Urinary bladder (tissue), 4 donors: Measurements from ENCODE around the gene ZSWIM3. TPM values are rescaled to one million over a fixed set of nuclear protein-coding genes. Genes with fewer than 3 reads are reported as not detected.
A peak's percentile ranks its signal among the peaks of the same experiment; 100 is the strongest.
"Not testable (repeated sequence)": the region's sequence is repeated elsewhere in the genome, so short reads cannot be mapped to it uniquely, and the experiment has no call there.

Source experiments
- DNase-seq: peaks from one replicate; pipeline ENCODE4 v3.0.0-alpha.2; 2015; ENCODE audit errors: extremely low spot score
- H3K27ac ChIP-seq: one replicate; pipeline ENCODE4 v1.5.1; 2013; ENCODE audit warnings: low read depth, mild to moderate bottlenecking, moderate library complexity
- H3K36me3 ChIP-seq: one replicate; pipeline ENCODE4 v1.6.1; 2013; ENCODE audit warnings: mild to moderate bottlenecking, moderate library complexity; ENCODE audit not compliant: insufficient read depth
- H3K4me1 ChIP-seq: one replicate; pipeline ENCODE4 v1.6.1; 2013; ENCODE audit warnings: mild to moderate bottlenecking, moderate library complexity; ENCODE audit not compliant: insufficient read depth
- H3K4me3 ChIP-seq: one replicate; pipeline ENCODE4 v1.5.1; 2013; ENCODE audit warnings: low read depth, low read length
- WGBS: extraction: QIAGEN DNeasy Blood & Tissue Kit; methylation state at CpG from one replicate; pipeline ENCODE4 v1.1.7; 2013; 5-methylcytosine and 5-hydroxymethylcytosine counted together
- polyA plus RNA-seq: library from polyadenylated mRNA; stranded (reverse); fragments of 200-250 nt; gene quantifications from one replicate; pipeline ENCODE4 v1.2.3, GENCODE V29; 2013
- total RNA-seq: library from RNA; depleted of rRNA; stranded (reverse); fragments of >200 nt; gene quantifications from one replicate; pipeline ENCODE4 v1.2.3, GENCODE V29; 2014
- donor health status: healthy with polysubstance abuse.
- donor health status: healthy.

ZSWIM3 gene
- total and polyA plus RNA-seq, 2 donors: 2.7 to 5.6 TPM

DNA sequence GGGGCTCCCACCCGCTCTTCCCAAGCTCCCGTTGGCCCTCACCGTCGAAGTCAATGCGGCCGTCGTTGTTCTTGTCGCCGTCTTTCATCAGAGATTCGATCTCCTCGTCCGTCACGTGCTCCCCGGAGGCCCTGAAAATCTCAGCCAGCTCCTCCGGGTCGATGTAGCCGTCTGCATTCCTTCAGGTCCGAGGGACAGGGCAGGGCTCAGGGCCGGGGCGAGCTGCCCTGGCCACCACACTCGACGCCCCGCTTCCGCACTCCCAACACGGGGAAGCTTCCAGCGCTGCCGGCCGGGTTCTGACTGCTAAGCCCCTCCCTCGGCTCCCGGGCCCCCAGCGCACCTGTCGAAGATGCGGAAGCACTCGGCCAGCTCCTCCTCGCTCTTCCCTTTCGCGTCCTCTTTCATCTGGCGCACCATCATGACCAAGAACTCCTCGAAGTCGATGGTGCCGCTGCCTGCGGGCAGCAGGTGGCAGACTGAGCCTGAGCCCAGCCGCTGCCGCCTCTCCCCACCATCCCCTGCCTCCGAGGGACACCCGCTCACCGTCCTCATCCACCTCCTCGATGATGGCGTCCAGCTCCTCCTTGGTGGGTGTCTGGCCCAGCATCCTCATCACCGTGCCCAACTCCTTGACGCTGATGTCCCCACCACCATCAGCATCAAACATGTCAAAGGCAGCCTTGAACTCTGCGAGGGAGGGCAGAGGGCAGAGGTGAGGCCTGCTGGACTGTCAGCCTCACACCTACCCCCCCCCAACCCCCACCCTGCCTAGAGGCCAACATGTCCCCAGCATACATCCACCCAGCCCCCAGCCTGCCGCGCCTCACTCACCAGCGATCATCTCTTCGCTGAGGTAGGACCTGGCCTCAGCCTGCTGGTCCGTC lies 33.2 kb upstream of the ZSWIM3 start:
- H3K4me3 ChIP-seq: no peak overlapping the region
- H3K27ac ChIP-seq: no peak overlapping the region
- H3K36me3 ChIP-seq: no peaks in the 10 kb centered on the region
- WGBS: 18% methylated on average over 57 of the region's 57 CpGs
- H3K4me1 ChIP-seq: no peaks in the 10 kb centered on the region
- no peak for DNase-seq

DNA sequence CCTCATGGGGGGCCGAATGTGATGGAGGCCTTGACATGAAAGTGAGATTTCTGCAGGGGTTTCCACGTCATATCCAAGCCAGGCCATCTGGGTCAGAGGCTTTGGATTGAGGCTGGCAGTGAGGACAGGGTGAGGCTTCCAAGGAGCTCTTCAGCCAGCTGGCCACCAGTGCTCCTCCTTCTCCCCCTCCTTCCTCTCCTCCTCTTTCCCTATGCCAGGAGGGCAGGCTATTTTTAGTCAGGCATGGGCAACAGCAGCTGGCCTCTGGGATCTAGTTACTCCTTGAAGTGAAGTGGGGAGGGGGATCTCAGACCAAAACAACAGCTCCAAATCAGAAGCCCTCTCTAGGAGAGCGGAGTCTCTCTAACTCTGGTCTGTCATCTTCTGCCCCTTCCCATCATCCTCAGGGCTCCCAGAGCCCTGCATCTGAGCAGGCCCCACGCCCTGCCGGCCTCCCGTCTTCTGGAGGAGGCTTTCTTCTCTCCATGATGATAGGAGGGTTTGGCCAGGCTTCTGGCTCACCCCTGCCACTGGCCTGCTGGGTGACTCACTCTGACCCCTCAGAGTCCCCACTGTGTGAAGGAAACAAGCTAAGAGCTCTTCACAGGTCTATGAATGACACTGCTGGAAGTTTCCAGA lies 30.9 kb upstream of the ZSWIM3 start:
- no peak for DNase-seq
- Histone ChIP-seq H3K4me3 (no peak overlapping the region), H3K27ac (no peak overlapping the region), H3K36me3 (no peaks in the 10 kb centered on the region), H3K4me1 (no peaks in the 10 kb centered on the region)
- WGBS: 60% methylated on average over 6 of the region's 6 CpGs

DNA sequence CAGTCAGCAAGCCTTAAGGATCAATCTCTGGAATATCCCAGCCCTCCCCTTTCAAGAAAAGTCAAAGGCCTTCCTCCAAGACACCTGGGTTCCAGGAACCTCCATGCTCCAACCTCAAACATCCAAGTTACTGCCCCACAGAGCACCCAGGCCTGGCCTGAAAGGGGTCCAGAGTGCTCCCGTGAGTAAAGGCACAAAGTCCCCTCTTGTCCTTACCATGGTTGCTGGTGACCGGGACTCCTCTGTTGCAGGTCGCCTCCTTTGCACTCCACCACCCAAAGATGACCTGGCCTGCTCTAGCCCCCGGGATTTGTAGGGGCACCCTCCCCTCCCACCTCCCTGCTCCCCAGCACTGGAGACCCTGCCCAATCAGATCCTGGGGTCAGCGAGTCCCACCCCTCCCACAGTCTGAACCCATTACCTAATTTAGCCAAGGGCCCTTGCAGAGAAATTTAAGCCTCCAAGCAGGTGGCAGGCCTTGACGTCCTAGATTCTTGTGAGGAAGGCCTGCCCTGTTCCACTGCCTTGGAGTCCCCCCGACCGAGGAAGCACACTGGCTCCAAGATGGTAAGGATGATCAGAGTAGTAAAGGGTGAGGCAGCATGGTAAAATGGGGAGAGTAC lies 30.3 kb upstream of the ZSWIM3 start, which contains the start of gene TNNC2:
TNNC2 (minus strand) TSS at position 283 of the 623 bp plus-strand sequence; CDS start at position 219, 64 bp downstream.
- Histone ChIP-seq H3K36me3 (no peaks in the 10 kb centered on the region), H3K4me3 (no peak within 1 kb of the TSS), H3K27ac (no peak within 1 kb of the TSS), H3K4me1 (no peaks in the 10 kb centered on the region)
- 85% methylated on average over 8 of the region's 8 CpGs for WGBS
- DNase-seq: no peak

DNA sequence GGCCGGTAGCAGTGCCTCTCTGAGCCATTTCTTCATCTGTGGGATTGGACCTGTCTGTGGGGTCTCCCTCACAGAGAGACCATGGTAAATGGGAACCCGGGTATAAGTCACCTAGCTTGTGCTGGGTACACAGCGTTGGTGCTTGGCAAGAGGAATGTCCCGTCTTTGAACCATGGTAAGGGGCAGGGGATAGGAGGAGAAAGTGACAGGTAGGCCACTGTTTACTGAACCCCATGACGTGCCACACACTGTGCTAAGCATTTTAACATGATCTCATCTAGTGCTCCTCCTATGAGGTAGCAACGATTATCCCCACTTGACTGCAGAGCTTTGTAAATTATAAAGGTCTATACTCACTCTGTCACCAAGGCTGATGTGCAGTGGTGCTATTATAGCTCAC lies 29.7 kb upstream of the ZSWIM3 start:
- no peak overlapping the region for H3K27ac ChIP-seq
- no peaks in the 10 kb centered on the region for H3K4me1 ChIP-seq
- DNase-seq: no peak
- H3K36me3 ChIP-seq: no peaks in the 10 kb centered on the region
- WGBS: 76% methylated on average over 6 of the region's 6 CpGs
- H3K4me3 ChIP-seq: no peak overlapping the region

DNA sequence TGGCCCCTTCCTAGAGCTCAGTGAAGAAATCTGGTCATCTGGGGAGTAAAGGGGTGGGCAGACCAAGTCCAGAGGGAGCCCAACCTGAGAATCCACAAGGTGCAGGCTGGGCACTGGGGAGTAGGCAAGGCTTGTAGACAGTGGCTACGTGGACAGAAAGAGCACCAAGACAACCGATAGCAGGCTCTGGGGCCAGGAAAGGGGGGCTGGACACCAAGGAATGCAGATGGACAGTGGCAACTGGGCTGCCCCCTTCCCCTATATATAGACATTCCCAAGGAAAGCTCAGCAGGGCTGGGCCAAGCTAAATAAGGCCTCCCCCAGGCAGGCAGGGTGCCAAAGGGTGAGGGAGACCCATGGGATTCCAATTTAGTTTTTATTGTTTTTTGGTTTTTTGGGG lies 28.8 kb upstream of the ZSWIM3 start:
- no peak for DNase-seq
- H3K4me1 ChIP-seq: no peaks in the 10 kb centered on the region
- no peaks in the 10 kb centered on the region for H3K36me3 ChIP-seq
- 20% methylated on average over 2 of the region's 2 CpGs for WGBS
- H3K27ac ChIP-seq: no peak overlapping the region
- H3K4me3 ChIP-seq: no peak overlapping the region

DNA sequence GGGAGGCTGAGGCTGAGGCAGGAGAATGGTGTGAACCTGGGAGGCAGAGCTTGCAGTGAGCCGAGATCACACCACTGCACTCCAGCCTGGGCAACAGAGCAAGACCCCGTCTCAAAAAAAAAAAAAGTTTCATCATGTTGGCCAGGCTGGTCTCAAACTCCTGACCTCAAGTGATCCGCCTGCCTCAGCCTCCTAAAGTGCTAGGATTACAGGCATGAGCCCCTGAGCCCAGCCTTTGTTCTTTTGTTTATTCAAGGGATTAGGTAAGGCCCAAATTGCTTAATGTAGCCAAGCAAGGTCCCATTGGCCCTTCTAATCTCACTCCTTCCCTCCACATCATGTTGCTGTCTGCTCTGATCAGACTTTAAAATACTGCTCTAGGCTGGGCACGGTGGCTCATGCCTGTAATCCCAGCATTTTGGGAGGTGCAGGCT lies 27.7 kb upstream of the ZSWIM3 start:
- H3K36me3 ChIP-seq, H3K4me1 ChIP-seq, H3K4me3 ChIP-seq, DNase-seq, H3K27ac ChIP-seq: not testable (repeated sequence)
- 93% methylated on average over 4 of the region's 4 CpGs for WGBS

DNA sequence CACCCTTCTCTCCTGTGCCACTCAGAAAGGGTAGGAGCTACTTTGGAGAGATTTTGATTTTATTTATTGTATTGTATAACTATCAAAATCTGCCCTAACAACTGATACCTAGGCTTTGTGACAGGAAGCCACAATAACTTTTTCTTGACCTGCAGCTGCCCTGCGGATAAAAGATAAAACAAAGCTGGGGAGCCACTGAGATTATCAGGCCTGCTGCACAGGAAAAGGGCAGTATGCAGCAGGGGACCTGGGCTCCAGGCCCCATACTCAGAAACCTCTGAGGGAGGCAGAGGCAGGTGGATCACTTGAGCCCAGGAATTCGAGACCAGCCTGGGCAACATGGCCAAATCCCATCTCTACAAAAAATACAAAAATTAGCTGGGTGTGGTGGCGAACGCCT lies 24.8 kb upstream of the ZSWIM3 start:
- no peaks in the 10 kb centered on the region for H3K4me1 ChIP-seq
- 81% methylated on average over 4 of the region's 4 CpGs for WGBS
- no peaks in the 10 kb centered on the region for H3K36me3 ChIP-seq
- DNase-seq: no peak
- no peak overlapping the region for H3K4me3 ChIP-seq
- H3K27ac ChIP-seq: peak overlapping the region; percentile 79

DNA sequence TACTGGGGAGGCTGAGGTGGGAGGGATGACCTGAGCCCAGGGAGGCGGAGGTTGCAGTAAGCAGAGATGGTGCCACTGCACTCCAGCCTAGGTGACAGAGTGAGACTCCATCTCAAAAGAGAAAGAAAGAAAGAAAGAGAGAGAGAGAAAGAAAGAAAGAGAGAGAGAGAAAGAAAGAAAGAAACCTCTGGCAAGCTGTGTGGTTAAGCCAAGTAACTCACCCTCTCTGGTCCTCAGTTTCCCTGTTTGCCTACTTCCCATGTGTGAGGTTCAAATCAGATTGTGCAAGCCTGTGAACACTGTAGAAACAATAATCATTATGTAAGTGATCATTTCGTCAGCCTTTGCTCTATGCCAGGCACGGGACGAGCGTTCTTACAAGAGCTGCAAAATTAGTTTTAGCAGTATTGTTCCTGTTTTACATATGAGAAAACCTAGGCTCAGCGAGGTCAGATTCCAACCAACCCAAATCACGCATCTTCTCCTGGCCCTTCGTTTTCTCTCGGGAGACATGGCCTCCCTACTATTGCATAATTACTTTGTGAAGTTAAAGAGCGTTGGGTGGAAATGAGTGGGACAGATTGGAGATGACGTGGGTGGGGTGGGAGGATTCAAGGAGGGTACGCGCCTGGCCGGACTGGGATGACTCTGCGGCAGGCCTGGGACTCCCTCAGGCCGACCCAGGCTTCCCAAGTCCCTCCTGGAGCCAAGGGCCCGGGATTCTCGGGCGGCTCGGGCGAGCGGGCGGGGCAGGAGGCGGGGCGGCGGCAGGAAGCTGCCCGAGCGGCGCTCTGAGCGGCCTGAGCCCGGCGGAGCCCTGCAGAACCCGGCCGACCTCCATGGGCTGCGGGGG lies 24.2 kb upstream of the ZSWIM3 start, which contains the start of gene SNX21:
SNX21 (plus strand) TSS at position 770 of the 853 bp plus-strand sequence. CDS start 121 bp downstream, outside the sequence.
- H3K4me3 ChIP-seq: peak within 1 kb of the TSS; percentile 55
- WGBS: 4% methylated on average over 35 of the region's 35 CpGs
- peak; percentile 43 for DNase-seq
- no peaks in the 10 kb centered on the region for H3K4me1 ChIP-seq
- peak within 1 kb of the TSS; percentile 79 for H3K27ac ChIP-seq
- no peaks in the 10 kb centered on the region for H3K36me3 ChIP-seq

DNA sequence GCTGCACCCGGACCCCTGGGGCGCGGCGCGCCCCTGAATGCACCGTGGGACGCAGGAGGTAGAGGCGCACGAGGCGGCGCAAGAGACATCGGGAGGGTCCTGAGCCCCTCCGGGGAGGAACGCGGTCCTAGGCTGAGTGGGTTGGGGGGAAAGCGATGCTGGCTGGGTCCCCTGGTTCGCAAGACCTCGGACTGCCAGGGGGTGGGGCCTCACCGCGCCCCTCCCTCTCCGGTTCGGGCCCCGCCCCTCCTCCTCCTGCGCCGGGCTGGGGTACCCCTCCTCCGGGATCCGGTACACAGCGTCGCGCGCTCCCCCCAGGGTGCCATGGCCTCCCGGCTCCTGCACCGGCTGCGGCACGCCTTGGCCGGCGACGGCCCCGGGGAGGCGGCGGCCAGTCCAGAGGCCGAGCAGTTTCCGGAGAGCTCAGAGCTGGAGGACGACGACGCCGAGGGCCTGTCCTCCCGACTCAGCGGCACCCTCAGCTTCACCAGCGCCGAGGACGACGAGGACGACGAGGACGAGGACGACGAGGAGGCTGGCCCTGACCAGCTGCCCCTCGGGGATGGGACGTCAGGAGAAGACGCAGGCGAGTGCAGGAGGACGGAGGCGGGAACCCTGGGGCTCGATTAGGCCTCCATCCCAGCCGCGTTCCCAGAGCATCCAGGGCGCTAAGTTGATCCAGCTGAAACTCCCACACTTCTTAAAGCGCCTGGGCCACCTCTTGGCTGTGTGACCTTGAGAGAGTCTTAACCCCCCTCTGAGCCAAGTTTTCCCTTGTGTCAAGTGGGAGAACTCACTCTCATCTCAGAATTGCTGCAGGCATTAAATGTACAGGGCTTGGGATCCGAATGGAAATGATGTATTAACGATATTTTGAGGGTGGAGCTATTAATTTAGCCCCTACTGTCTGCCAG lies 23.3 kb upstream of the ZSWIM3 start:
- Histone ChIP-seq H3K36me3 (no peaks in the 10 kb centered on the region), H3K4me1 (no peaks in the 10 kb centered on the region), H3K4me3 (peak overlapping the region; percentile 55), H3K27ac (peak overlapping the region; percentile 79)
- peak; percentile 32 for DNase-seq
- WGBS: 3% methylated on average over 71 of the region's 71 CpGs

DNA sequence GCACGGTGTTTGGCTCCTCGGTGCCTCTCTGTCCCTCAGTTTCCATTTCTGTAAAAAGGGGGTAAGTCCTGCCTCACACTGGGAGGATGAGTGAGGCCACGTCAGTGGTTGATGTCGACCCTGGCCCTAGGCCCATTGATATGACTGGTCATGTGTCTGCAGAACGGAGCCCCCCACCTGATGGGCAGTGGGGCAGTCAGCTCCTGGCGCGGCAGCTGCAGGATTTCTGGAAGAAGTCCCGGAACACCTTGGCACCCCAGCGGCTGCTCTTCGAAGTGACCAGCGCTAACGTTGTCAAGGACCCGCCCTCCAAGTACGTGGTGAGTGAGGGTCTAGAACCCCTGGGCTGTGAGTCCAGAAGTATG lies 22.6 kb upstream of the ZSWIM3 start:
- Histone ChIP-seq H3K27ac (peak overlapping the region; percentile 42), H3K4me3 (peak overlapping the region; percentile 55), H3K36me3 (no peaks in the 10 kb centered on the region), H3K4me1 (no peaks in the 10 kb centered on the region)
- WGBS: 66% methylated on average over 14 of the region's 14 CpGs
- no peak for DNase-seq

DNA sequence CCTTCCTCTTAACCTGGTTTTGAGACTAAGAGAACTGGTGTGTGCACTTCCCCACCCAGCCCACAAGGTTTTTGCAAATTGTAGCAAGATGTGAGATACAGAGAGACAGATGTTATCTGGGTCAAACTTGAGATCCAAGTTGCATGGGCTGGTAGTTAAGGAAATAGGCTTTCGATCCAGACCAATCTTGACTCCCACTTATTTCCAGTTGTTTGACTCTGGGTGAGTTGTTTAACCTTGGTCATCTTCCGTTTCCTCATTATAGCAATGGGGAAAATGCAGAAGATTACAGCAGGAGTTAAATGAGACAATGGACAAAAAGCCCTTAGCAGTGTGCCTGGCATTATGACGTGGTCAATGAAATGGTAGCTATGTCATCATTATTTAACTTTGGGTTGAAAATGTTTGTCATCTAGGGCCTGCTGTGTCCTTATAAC lies 22.1 kb upstream of the ZSWIM3 start:
- no peak for DNase-seq
- peak overlapping the region; percentile 12 for H3K27ac ChIP-seq
- H3K4me1 ChIP-seq: no peaks in the 10 kb centered on the region
- peak overlapping the region; percentile 55 for H3K4me3 ChIP-seq
- no peaks in the 10 kb centered on the region for H3K36me3 ChIP-seq
- WGBS: 49% methylated on average over 3 of the region's 3 CpGs

DNA sequence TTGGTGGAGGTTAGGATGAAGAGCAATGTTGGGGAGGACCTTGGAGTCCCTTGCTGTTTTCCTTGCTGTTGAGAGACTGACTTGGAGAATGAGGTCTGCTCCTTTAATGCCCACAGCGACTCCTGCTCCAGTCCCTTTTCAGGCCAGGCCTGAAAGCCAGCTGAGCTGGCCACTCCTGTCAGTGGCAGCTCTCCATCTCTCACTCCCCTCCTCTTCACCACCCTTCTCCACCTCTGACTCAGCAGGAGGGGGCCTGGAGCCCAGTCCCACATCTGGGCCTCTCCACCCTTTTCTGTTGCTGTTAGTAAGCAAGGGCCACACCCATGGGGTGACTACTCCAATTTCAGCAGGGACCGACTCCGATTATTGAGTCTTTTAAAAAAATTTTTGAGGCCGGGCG lies 21.6 kb upstream of the ZSWIM3 start:
- Histone ChIP-seq H3K4me1 (no peaks in the 10 kb centered on the region), H3K4me3 (peak overlapping the region; percentile 2), H3K36me3 (no peaks in the 10 kb centered on the region), H3K27ac (no peak overlapping the region)
- WGBS: 63% methylated on average over 5 of the region's 5 CpGs
- no peak for DNase-seq
